HepG2 (cell line): ENCODE measurements around the gene CADM2. TPM values are rescaled to one million over a fixed set of nuclear protein-coding genes. Genes with fewer than 3 reads are reported as not detected.

Source experiments
- ATAC-seq: fragments of 200-7000 bp; cut with Tn5 transposase; 3 replicates; pipeline ENCODE4 v1.9.1; 2020; ENCODE audit warnings: mild to moderate bottlenecking, moderate library complexity
- BruUV-seq: library from RNA; stranded (reverse); fragments of 400-500 nt; replicated peaks from 2 replicates; lab custom pipeline; 2021; lab: Mats Ljungman, UMichigan
- CTCF ChIA-PET: fragments of 300-600 bp; formaldehyde crosslinking; extraction: SDS; loops from one replicate; lab custom pipeline; 2021; ENCODE audit warnings: low total read pairs, inconsistent platforms, low intra/inter-chr PET ratio; lab: Yijun Ruan, JAX
- POLR2A ChIA-PET: fragments of 350-600 bp; sonication (Branson Sonifier 250); formaldehyde crosslinking; loops from one replicate; lab custom pipeline; 2020; ENCODE audit warnings: antibody characterized with exemption, inconsistent platforms; lab: Yijun Ruan, JAX
- DNase-seq: peaks from one replicate; pipeline ENCODE4 v3.0.0-alpha.2; 2015; ENCODE audit warnings: low spot score
- FAIRE-seq: peaks from 3 replicates; lab custom pipeline; 2011; peaks lifted over from hg19 to GRCh38; lab: Jason Lieb, UNC
- H2AFZ ChIP-seq: one replicate; pipeline ENCODE4 v1.6.1; 2011; ENCODE audit warnings: low read length, inconsistent platforms
- H3K27ac ChIP-seq: fragments of 300-600 bp; 3 replicates; pipeline ENCODE4 v1.8.0; 2011; ENCODE audit warnings: mixed run types, mild to moderate bottlenecking, mixed read lengths, low read length, inconsistent platforms; ENCODE audit not compliant: insufficient read depth; ENCODE audit errors: extremely low read length
- H3K27me3 ChIP-seq, 2 experiments: fragments of 200-600 bp in 1 of 2; 2 replicates in 1 of 2; 3 replicates in 1 of 2; pipeline versions ENCODE4 v1.6.0 to v1.8.0; 2011; ENCODE audit warnings: low read length in 2 of 2, mild to moderate bottlenecking in 2 of 2, moderate library complexity in 2 of 2, inconsistent platforms in 1 of 2; ENCODE audit not compliant: insufficient read depth in 2 of 2, control insufficient read depth in 1 of 2
- H3K36me3 ChIP-seq, 2 experiments: fragments of 200-600 bp in 1 of 2; replicated peaks in 1 of 2; 2 replicates in 1 of 2; 3 replicates in 1 of 2; pipeline versions ENCODE4 v1.5.1 to v1.8.0; 2011; ENCODE audit warnings: low read length in 2 of 2, inconsistent platforms in 1 of 2; ENCODE audit not compliant: insufficient read depth in 2 of 2, control insufficient read depth in 1 of 2
- H3K4me1 ChIP-seq: 2 replicates; pipeline ENCODE4 v1.5.1; 2012; ENCODE audit warnings: low read length, inconsistent platforms; ENCODE audit not compliant: insufficient read depth
- H3K4me2 ChIP-seq: 2 replicates; pipeline ENCODE4 v1.6.0; 2011; ENCODE audit warnings: low read depth, low read length, inconsistent platforms
- H3K4me3 ChIP-seq, 3 experiments: fragments of 200-600 bp in 1 of 3; sonication (generic), shearing (Covaris generic) in 1 of 3; replicated peaks in 1 of 3; 2 replicates each; pipeline ENCODE4 v1.5.1; 2011 to 2016; ENCODE audit warnings: low read length in 3 of 3, inconsistent platforms in 2 of 3, low read depth in 2 of 3, mild to moderate bottlenecking in 2 of 3, control low read depth in 1 of 3, mixed read lengths in 1 of 3; ENCODE audit not compliant: insufficient read depth in 1 of 3
- H3K79me2 ChIP-seq: one replicate; pipeline ENCODE4 v1.6.1; 2011; ENCODE audit warnings: low read length, inconsistent platforms; ENCODE audit not compliant: insufficient read depth
- H3K9ac ChIP-seq: 2 replicates; pipeline ENCODE4 v1.6.0; 2011; ENCODE audit warnings: mild to moderate bottlenecking, low read depth, low read length, inconsistent platforms; ENCODE audit not compliant: insufficient read depth
- H3K9me3 ChIP-seq: 2 replicates; pipeline ENCODE4 v1.5.1; 2012; ENCODE audit warnings: mild to moderate bottlenecking, low read length
- H4K20me1 ChIP-seq: 2 replicates; pipeline ENCODE4 v1.6.0; 2011; ENCODE audit warnings: inconsistent platforms, mild to moderate bottlenecking, low read length, moderate library complexity; ENCODE audit not compliant: insufficient read depth
- AKAP8 ChIP-seq: sonication (generic); formaldehyde crosslinking; IDR thresholded peaks from 2 replicates; pipeline ENCODE4 v1.5.1; 2020; ENCODE audit warnings: mild to moderate bottlenecking, missing genetic modification reagents
- HIVEP1 ChIP-seq: sonication (generic); formaldehyde crosslinking; IDR thresholded peaks from 2 replicates; pipeline ENCODE4 v1.4.0; 2020; ENCODE audit warnings: mild to moderate bottlenecking, missing genetic modification reagents
- HOXA3 ChIP-seq: sonication (generic); formaldehyde crosslinking; IDR thresholded peaks from 2 replicates; pipeline ENCODE4 v1.5.0; 2020; ENCODE audit warnings: missing genetic modification reagents
- ISX ChIP-seq: sonication (generic); formaldehyde crosslinking; conservative IDR thresholded peaks from 2 replicates; pipeline ENCODE4 v1.5.0; 2020; ENCODE audit warnings: missing genetic modification reagents
- MIER3 ChIP-seq: IDR thresholded peaks from 2 replicates; pipeline ENCODE4 v1.6.1; 2016; ENCODE audit warnings: missing compliant biosample characterization, borderline replicate concordance
- NFE2 ChIP-seq: sonication (generic); formaldehyde crosslinking; IDR thresholded peaks from 2 replicates; pipeline ENCODE4 v1.4.0; 2020; ENCODE audit warnings: missing genetic modification reagents
- POGZ ChIP-seq: sonication (generic); formaldehyde crosslinking; IDR thresholded peaks from 2 replicates; pipeline ENCODE4 v1.4.0; 2020; ENCODE audit warnings: mild to moderate bottlenecking, missing genetic modification reagents
- RNF2 ChIP-seq: fragments of 450-650 bp; conservative IDR thresholded peaks from 2 replicates; pipeline ENCODE4 v1.6.1; 2016; ENCODE audit warnings: low read depth
- SMARCE1 ChIP-seq: fragments of 450-650 bp; IDR thresholded peaks from 2 replicates; pipeline ENCODE4 v1.6.1; 2017; ENCODE audit warnings: borderline replicate concordance
- SMYD3 ChIP-seq: sonication (generic); formaldehyde crosslinking; IDR thresholded peaks from 2 replicates; pipeline ENCODE4 v1.8.1; 2023; ENCODE audit warnings: mild to moderate bottlenecking, missing genetic modification reagents
- SOX5 ChIP-seq: IDR thresholded peaks from 2 replicates; pipeline ENCODE4 v1.6.1; 2016; ENCODE audit warnings: borderline replicate concordance
- TAF15 ChIP-seq: fragments of 200-400 bp; formaldehyde crosslinking; IDR thresholded peaks from one replicate; pipeline ENCODE4 v1.6.1; 2018; ENCODE audit warnings: mild to moderate bottlenecking, low read depth, low read length; ENCODE audit not compliant: poor library complexity, severe bottlenecking
- WIZ ChIP-seq: sonication (generic); formaldehyde crosslinking; IDR thresholded peaks from 2 replicates; pipeline ENCODE4 v1.5.1; 2020; ENCODE audit warnings: mild to moderate bottlenecking, missing genetic modification reagents
- ZBTB38 ChIP-seq: sonication (generic); formaldehyde crosslinking; IDR thresholded peaks from 2 replicates; pipeline ENCODE4 v1.5.1; 2020; ENCODE audit warnings: mild to moderate bottlenecking, missing genetic modification reagents
- ZNF619 ChIP-seq: sonication (generic); formaldehyde crosslinking; IDR thresholded peaks from 2 replicates; pipeline ENCODE4 v1.4.0; 2020; ENCODE audit warnings: mild to moderate bottlenecking, missing genetic modification reagents
- ZNF670 ChIP-seq: sonication (generic); formaldehyde crosslinking; IDR thresholded peaks from 2 replicates; pipeline ENCODE4 v1.8.0; 2022; ENCODE audit warnings: mild to moderate bottlenecking, missing genetic modification reagents, borderline replicate concordance
- WGBS: methylation state at CpG from one replicate; pipeline ENCODE4 v1.1.6; 2017; ENCODE audit warnings: low lambda C conversion rate; 5-methylcytosine and 5-hydroxymethylcytosine counted together
- in situ Hi-C: cut with HindIII; loops from 2 replicates; pipeline ENCODE4 v1.10.0; 2017; ENCODE audit warnings: low pct_unique_long_range_greater_than_20kb; ENCODE audit not compliant: extremely low pct_ligation_motif_present
- intact Hi-C: fragments of 100-400 bp; cut with micrococcal nuclease; formaldehyde crosslinking; loops from one replicate; pipeline ENCODE4 v1.10.0; 2022; ENCODE audit not compliant: unreplicated experiment
- polyA plus RNA-seq, 8 experiments: library from polyadenylated mRNA; depleted of rRNA in 3 of 8; stranded (reverse) in 7 of 8; unstranded in 1 of 8; fragments of >200 nt; fragmentation: Illumina TruSeq in 4 of 8; extraction: Trizol in 4 of 8; gene quantifications; 2 replicates each; pipeline versions ENCODE4 v1.2.1 to v1.2.3, GENCODE V29; 2011 to 2016; ENCODE audit warnings: low read depth in 4 of 8, missing spikeins in 1 of 8, mixed read lengths in 1 of 8; ENCODE audit not compliant: insufficient read depth in 1 of 8
- total RNA-seq, 5 experiments: library from RNA; depleted of rRNA; stranded (reverse); fragments of >200 nt; fragmentation: Illumina TruSeq; extraction: Trizol; gene quantifications; 2 replicates each; pipeline ENCODE4 v1.2.3, GENCODE V29; 2016; ENCODE audit warnings: low read depth in 1 of 5
- TF ChIP-seq, protein P1 (sequence below): sonication (generic); formaldehyde crosslinking; IDR thresholded peaks from 2 replicates; pipeline ENCODE4 v1.4.0; 2020; ENCODE audit warnings: mild to moderate bottlenecking, missing genetic modification reagents
- TF ChIP-seq, protein P2 (sequence below): sonication (generic); formaldehyde crosslinking; IDR thresholded peaks from 2 replicates; pipeline ENCODE4 v1.5.1; 2020; ENCODE audit warnings: missing genetic modification reagents, mild to moderate bottlenecking, borderline replicate concordance
- TF ChIP-seq, protein P3 (sequence below): sonication (generic); formaldehyde crosslinking; IDR thresholded peaks from 2 replicates; pipeline ENCODE4 v1.5.1; 2020; ENCODE audit warnings: mild to moderate bottlenecking, moderate library complexity, missing genetic modification reagents
- TF ChIP-seq, protein P4 (sequence below): sonication (generic); formaldehyde crosslinking; IDR thresholded peaks from 2 replicates; pipeline ENCODE4 v1.5.1; 2020; ENCODE audit warnings: missing genetic modification reagents, mild to moderate bottlenecking, borderline replicate concordance

The CADM2 gene
- total and polyA plus RNA-seq, 2 of the 13 experiments (the other 11 are each of a cell fraction or from before 2014, with no cell fraction given): not detected

- Histone ChIP-seq H3K27me3 (no peaks in the 10 kb centered on the region; a peak in 1 of 5 replicates), H3K4me3 (no peak overlapping the region), H3K27ac (no peak overlapping the region), H3K36me3 (no peaks in the 10 kb centered on the region), H3K4me1 (no peaks in the 10 kb centered on the region), H3K79me2 (no peaks in the 10 kb centered on the region), H3K9ac (no peak overlapping the region), H4K20me1 (no peaks in the 10 kb centered on the region), H2AFZ (no peak overlapping the region), H3K4me2 (no peak overlapping the region), H3K9me3 (no peaks in the 10 kb centered on the region)
- TF ChIP-seq WIZ (CRISPR knock-in tag) (no peak), MIER3 (no peak), ZBTB38 (CRISPR knock-in tag) (no peak), SMYD3 (CRISPR knock-in tag) (no peak), ZNF619 (CRISPR knock-in tag) (no peak), RNF2 (no peak), ISX (no peak), TAF15 (no peak), HIVEP1 (CRISPR knock-in tag) (no peak), SOX5 (CRISPR knock-in tag) (no peak), POGZ (CRISPR knock-in tag) (no peak), HOXA3 (CRISPR knock-in tag) (no peak), AKAP8 (CRISPR knock-in tag) (no peak), ZNF670 (CRISPR knock-in tag) (no peak), NFE2 (CRISPR knock-in tag) (no peak), SMARCE1 (no peak)
- TF ChIP-seq, protein P1, sequence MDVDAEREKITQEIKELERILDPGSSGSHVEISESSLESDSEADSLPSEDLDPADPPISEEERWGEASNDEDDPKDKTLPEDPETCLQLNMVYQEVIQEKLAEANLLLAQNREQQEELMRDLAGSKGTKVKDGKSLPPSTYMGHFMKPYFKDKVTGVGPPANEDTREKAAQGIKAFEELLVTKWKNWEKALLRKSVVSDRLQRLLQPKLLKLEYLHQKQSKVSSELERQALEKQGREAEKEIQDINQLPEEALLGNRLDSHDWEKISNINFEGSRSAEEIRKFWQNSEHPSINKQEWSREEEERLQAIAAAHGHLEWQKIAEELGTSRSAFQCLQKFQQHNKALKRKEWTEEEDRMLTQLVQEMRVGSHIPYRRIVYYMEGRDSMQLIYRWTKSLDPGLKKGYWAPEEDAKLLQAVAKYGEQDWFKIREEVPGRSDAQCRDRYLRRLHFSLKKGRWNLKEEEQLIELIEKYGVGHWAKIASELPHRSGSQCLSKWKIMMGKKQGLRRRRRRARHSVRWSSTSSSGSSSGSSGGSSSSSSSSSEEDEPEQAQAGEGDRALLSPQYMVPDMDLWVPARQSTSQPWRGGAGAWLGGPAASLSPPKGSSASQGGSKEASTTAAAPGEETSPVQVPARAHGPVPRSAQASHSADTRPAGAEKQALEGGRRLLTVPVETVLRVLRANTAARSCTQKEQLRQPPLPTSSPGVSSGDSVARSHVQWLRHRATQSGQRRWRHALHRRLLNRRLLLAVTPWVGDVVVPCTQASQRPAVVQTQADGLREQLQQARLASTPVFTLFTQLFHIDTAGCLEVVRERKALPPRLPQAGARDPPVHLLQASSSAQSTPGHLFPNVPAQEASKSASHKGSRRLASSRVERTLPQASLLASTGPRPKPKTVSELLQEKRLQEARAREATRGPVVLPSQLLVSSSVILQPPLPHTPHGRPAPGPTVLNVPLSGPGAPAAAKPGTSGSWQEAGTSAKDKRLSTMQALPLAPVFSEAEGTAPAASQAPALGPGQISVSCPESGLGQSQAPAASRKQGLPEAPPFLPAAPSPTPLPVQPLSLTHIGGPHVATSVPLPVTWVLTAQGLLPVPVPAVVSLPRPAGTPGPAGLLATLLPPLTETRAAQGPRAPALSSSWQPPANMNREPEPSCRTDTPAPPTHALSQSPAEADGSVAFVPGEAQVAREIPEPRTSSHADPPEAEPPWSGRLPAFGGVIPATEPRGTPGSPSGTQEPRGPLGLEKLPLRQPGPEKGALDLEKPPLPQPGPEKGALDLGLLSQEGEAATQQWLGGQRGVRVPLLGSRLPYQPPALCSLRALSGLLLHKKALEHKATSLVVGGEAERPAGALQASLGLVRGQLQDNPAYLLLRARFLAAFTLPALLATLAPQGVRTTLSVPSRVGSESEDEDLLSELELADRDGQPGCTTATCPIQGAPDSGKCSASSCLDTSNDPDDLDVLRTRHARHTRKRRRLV (CRISPR knock-in tag): no peak
- TF ChIP-seq, protein P2, sequence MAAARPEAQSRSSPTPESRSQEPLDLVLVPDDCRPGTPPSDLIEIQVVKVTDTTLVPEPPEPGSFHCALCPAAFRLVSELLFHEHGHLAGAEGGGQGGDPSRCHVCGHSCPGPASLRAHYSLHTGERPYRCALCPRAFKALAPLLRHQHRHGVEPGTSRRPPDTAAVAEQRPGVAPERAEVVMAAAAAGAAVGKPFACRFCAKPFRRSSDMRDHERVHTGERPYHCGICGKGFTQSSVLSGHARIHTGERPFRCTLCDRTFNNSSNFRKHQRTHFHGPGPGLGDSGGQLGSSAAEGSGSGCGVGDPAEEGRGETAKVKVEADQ (CRISPR knock-in tag): no peak
- TF ChIP-seq, protein P3, sequence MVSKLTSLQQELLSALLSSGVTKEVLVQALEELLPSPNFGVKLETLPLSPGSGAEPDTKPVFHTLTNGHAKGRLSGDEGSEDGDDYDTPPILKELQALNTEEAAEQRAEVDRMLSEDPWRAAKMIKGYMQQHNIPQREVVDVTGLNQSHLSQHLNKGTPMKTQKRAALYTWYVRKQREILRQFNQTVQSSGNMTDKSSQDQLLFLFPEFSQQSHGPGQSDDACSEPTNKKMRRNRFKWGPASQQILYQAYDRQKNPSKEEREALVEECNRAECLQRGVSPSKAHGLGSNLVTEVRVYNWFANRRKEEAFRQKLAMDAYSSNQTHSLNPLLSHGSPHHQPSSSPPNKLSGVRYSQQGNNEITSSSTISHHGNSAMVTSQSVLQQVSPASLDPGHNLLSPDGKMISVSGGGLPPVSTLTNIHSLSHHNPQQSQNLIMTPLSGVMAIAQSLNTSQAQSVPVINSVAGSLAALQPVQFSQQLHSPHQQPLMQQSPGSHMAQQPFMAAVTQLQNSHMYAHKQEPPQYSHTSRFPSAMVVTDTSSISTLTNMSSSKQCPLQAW (CRISPR knock-in tag): no peak
- TF ChIP-seq, protein P4, sequence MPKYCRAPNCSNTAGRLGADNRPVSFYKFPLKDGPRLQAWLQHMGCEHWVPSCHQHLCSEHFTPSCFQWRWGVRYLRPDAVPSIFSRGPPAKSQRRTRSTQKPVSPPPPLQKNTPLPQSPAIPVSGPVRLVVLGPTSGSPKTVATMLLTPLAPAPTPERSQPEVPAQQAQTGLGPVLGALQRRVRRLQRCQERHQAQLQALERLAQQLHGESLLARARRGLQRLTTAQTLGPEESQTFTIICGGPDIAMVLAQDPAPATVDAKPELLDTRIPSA (CRISPR knock-in tag): no peak
- ChIA-PET CTCF (no interaction called here), POLR2A (no interaction called here)
- no peak for ATAC-seq
- DNase-seq: no peak
- 0% methylated on average over 1 of the region's 1 CpG for WGBS
- in situ Hi-C loops (no loop called here), intact Hi-C loops (no loop called here)
- BruUV-seq: no TSS peak
- no peak for FAIRE-seq
These were observed 354.6 kb downstream of the CADM2 start for GRCh38 chr3:85313380-85313779.
